A673 (cell line): ENCODE measurements around the gene EIF2D. TPM values are rescaled to one million over a fixed set of nuclear protein-coding genes. Genes with fewer than 3 reads are reported as not detected.

ENCODE experiments used
- BruUV-seq: library from RNA; stranded (reverse); fragments of 400-500 nt; replicated peaks from 2 replicates; lab custom pipeline; 2021; lab: Mats Ljungman, UMichigan
- CTCF ChIA-PET: fragments of 300-600 bp; sonication (Branson Sonifier 250); formaldehyde crosslinking; loops from one replicate; lab custom pipeline; 2022; ENCODE audit warnings: antibody characterized with exemption; lab: Charles Lee
- POLR2A ChIA-PET: fragments of 300-600 bp; sonication (Branson Sonifier 250); formaldehyde crosslinking; loops from one replicate; lab custom pipeline; 2022; ENCODE audit warnings: antibody characterized with exemption; ENCODE audit not compliant: low non-redundant PET; lab: Charles Lee
- DNase-seq: peaks from one replicate; pipeline ENCODE4 v3.0.0-alpha.2; 2015; ENCODE audit warnings: low spot score
- H3K27ac ChIP-seq: fragments of 200-600 bp; sonication (generic); 2 replicates; pipeline ENCODE4 v1.5.1; 2016; ENCODE audit warnings: mixed run types, low read depth, mild to moderate bottlenecking, mixed read lengths, antibody characterized with exemption, low read length; ENCODE audit not compliant: poor library complexity, severe bottlenecking
- H3K27me3 ChIP-seq: fragments of 200-600 bp; sonication (generic); replicated peaks from 2 replicates; pipeline ENCODE4 v1.6.1; 2017; ENCODE audit warnings: mixed run types, low read depth, mild to moderate bottlenecking, mixed read lengths, antibody characterized with exemption, low read length; ENCODE audit not compliant: insufficient read depth, poor library complexity
- H3K36me3 ChIP-seq: fragments of 200-600 bp; sonication (generic); 2 replicates; pipeline ENCODE4 v1.6.1; 2016; ENCODE audit warnings: mixed run types, mild to moderate bottlenecking, mixed read lengths, antibody characterized with exemption, low read length; ENCODE audit not compliant: insufficient read depth, poor library complexity, severe bottlenecking
- H3K4me1 ChIP-seq: fragments of 200-600 bp; sonication (generic); 2 replicates; pipeline ENCODE4 v1.6.1; 2017; ENCODE audit warnings: mixed run types, mild to moderate bottlenecking, mixed read lengths, antibody characterized with exemption, low read length; ENCODE audit not compliant: insufficient read depth, poor library complexity, severe bottlenecking
- H3K4me3 ChIP-seq: fragments of 200-600 bp; sonication (generic); 2 replicates; pipeline ENCODE4 v1.5.1; 2016; ENCODE audit warnings: low read depth, mixed run types, mild to moderate bottlenecking, mixed read lengths, low read length; ENCODE audit not compliant: poor library complexity, severe bottlenecking
- H3K9me3 ChIP-seq: fragments of 200-600 bp; sonication (generic); 2 replicates; pipeline ENCODE4 v1.6.1; 2016; ENCODE audit warnings: mixed run types, low read depth, mild to moderate bottlenecking, mixed read lengths, antibody characterized with exemption, low read length; ENCODE audit not compliant: poor library complexity, severe bottlenecking
- CTCF ChIP-seq: fragments of 300-800, 200-600 bp; sonication (generic); conservative IDR thresholded peaks from 2 replicates; pipeline ENCODE4 v1.5.1; 2017; ENCODE audit warnings: low read depth, mild to moderate bottlenecking, antibody characterized with exemption, low read length, moderate library complexity, mixed read lengths
- EZH2 ChIP-seq: fragments of 200-600 bp; sonication (generic); IDR thresholded peaks from 2 replicates; pipeline ENCODE4 v1.6.1; 2017; ENCODE audit warnings: borderline replicate concordance, low read depth, mild to moderate bottlenecking, mixed read lengths, antibody characterized with exemption, low read length; ENCODE audit not compliant: poor library complexity, severe bottlenecking
- intact Hi-C: fragments of 100-400 bp; cut with micrococcal nuclease; formaldehyde crosslinking; loops from one replicate; pipeline ENCODE4 v1.10.0; 2022; ENCODE audit not compliant: unreplicated experiment
- total RNA-seq: library from RNA; stranded (reverse); gene quantifications from 2 replicates; pipeline ENCODE4 v1.2.3, GENCODE V29; 2021

EIF2D gene
- total RNA-seq, 1 experiment from 2014 or later: 32.6 TPM

- Histone ChIP-seq H3K36me3 (peaks cover 44% of the 10 kb centered on the region), H3K27ac (no peak overlapping the region), H3K9me3 (no peaks in the 10 kb centered on the region), H3K27me3 (no peaks in the 10 kb centered on the region), H3K4me1 (no peaks in the 10 kb centered on the region), H3K4me3 (no peak overlapping the region)
- no peak for DNase-seq
- TF ChIP-seq EZH2: no peak
- TF ChIP-seq CTCF: no peak
- intact Hi-C loops: no loop called here
- ChIA-PET POLR2A (no interaction called here), CTCF (no interaction called here)
- BruUV-seq: no TSS peak
Measured at GRCh38 chr1:206600527-206600926, 11.7 kb downstream of the EIF2D start.

- H3K4me1 ChIP-seq: no peaks in the 10 kb centered on the region
- peaks cover 60% of the 10 kb centered on the region for H3K36me3 ChIP-seq
- intact Hi-C loops: no loop called here
- no TSS peak for BruUV-seq
- no peak overlapping the region for H3K27ac ChIP-seq
- DNase-seq: no peak
- TF ChIP-seq CTCF: no peak
- TF ChIP-seq EZH2: no peak
- POLR2A ChIA-PET: no interaction called here
- H3K27me3 ChIP-seq: no peaks in the 10 kb centered on the region
- CTCF ChIA-PET: no interaction called here
- H3K4me3 ChIP-seq: no peak overlapping the region
- no peaks in the 10 kb centered on the region for H3K9me3 ChIP-seq
Measured at GRCh38 chr1:206596319-206596666, 16.0 kb downstream of the EIF2D start.

GRCh38 chr1:206595581-206596318 lies 16.5 kb downstream of the EIF2D start:
- ChIA-PET CTCF (no interaction called here), POLR2A (no interaction called here)
- no peak for DNase-seq
- Histone ChIP-seq H3K4me1 (no peaks in the 10 kb centered on the region), H3K4me3 (no peak overlapping the region), H3K36me3 (peaks cover 60% of the 10 kb centered on the region), H3K9me3 (no peaks in the 10 kb centered on the region), H3K27me3 (no peaks in the 10 kb centered on the region), H3K27ac (no peak overlapping the region)
- TF ChIP-seq EZH2 (no peak), CTCF (no peak)
- intact Hi-C loops: no loop called here
- BruUV-seq: no TSS peak
